GM23338 (cell line): ENCODE results near the gene TSEN2. TPM values are rescaled to one million over a fixed set of nuclear protein-coding genes. Genes with fewer than 3 reads are reported as not detected.

ENCODE experiments used
- ATAC-seq: fragments of 200-7000 bp; cut with Tn5 transposase; 3 replicates; pipeline ENCODE4 v1.9.1; 2020
- DNase-seq: peaks from one replicate; pipeline ENCODE4 v3.0.0-alpha.2; 2015; ENCODE audit warnings: low spot score
- H2AFZ ChIP-seq: fragments of 200-600 bp; sonication (generic); 2 replicates; pipeline ENCODE4 v1.8.0; 2016; ENCODE audit warnings: antibody characterized with exemption, mild to moderate bottlenecking, moderate library complexity
- H3F3A ChIP-seq: fragments of 200-600 bp; sonication (generic); replicated peaks from 2 replicates; pipeline ENCODE4 v1.8.0; 2017; ENCODE audit warnings: antibody characterized with exemption, mixed run types, low read depth
- H3K27ac ChIP-seq: fragments of 200-600 bp; sonication (generic); 2 replicates; pipeline ENCODE4 v1.6.1; 2016; ENCODE audit warnings: low read depth
- H3K27me3 ChIP-seq: fragments of 200-600 bp; sonication (generic); 2 replicates; pipeline ENCODE4 v1.8.0; 2016; ENCODE audit warnings: mild to moderate bottlenecking, mixed run types, moderate library complexity; ENCODE audit not compliant: insufficient read depth
- H3K36me3 ChIP-seq: fragments of 200-600 bp; sonication (generic); 2 replicates; pipeline ENCODE4 v1.8.0; 2016; ENCODE audit warnings: mild to moderate bottlenecking; ENCODE audit not compliant: insufficient read depth
- H3K4me1 ChIP-seq: fragments of 200-600 bp; sonication (generic); 2 replicates; pipeline ENCODE4 v1.8.0; 2016; ENCODE audit warnings: mild to moderate bottlenecking, moderate library complexity; ENCODE audit not compliant: insufficient read depth
- H3K4me2 ChIP-seq: fragments of 200-600 bp; sonication (generic); 2 replicates; pipeline ENCODE4 v1.7.1; 2017; ENCODE audit warnings: mixed run types
- H3K4me3 ChIP-seq: fragments of 200-600 bp; sonication (generic); 2 replicates; pipeline ENCODE4 v1.6.1; 2016; ENCODE audit warnings: mixed run types
- H3K79me2 ChIP-seq: fragments of 200-600 bp; sonication (generic); replicated peaks from 2 replicates; pipeline ENCODE4 v1.8.0; 2017; ENCODE audit warnings: mild to moderate bottlenecking; ENCODE audit not compliant: insufficient read depth
- H3K9me2 ChIP-seq: fragments of 200-600 bp; sonication (generic); 2 replicates; pipeline ENCODE4 v1.8.0; 2017; ENCODE audit not compliant: insufficient read depth
- H4K20me1 ChIP-seq: fragments of 200-600 bp; sonication (generic); replicated peaks from 2 replicates; pipeline ENCODE4 v1.8.0; 2017; ENCODE audit warnings: mild to moderate bottlenecking; ENCODE audit not compliant: insufficient read depth
- H3K27ac Mint-ChIP-seq: 2 replicates; pipeline ENCODE4 v1.8.0; 2020; ENCODE audit warnings: inconsistent platforms, mild to moderate bottlenecking, moderate library complexity, mixed read lengths
- H3K27me3 Mint-ChIP-seq: 3 replicates; pipeline ENCODE4 v1.8.0; 2022; ENCODE audit warnings: low read depth, mild to moderate bottlenecking, moderate library complexity, mixed read lengths, inconsistent platforms; ENCODE audit not compliant: insufficient read depth, poor library complexity
- H3K36me3 Mint-ChIP-seq: 3 replicates; pipeline ENCODE4 v1.8.0; 2021; ENCODE audit warnings: low read depth, mild to moderate bottlenecking, inconsistent platforms, moderate library complexity, mixed read lengths
- H3K4me1 Mint-ChIP-seq: 3 replicates; pipeline ENCODE4 v1.8.0; 2020; ENCODE audit warnings: mild to moderate bottlenecking, inconsistent platforms, mixed read lengths
- H3K4me3 Mint-ChIP-seq: 3 replicates; pipeline ENCODE4 v1.8.0; 2021; ENCODE audit warnings: moderate library complexity, mild to moderate bottlenecking, inconsistent platforms, mixed read lengths
- H3K9me3 Mint-ChIP-seq: 3 replicates; pipeline ENCODE4 v1.8.0; 2020; ENCODE audit warnings: moderate library complexity, mild to moderate bottlenecking, inconsistent platforms, mixed read lengths
- CREB1 ChIP-seq: fragments of 250-450 bp; sonication (Bioruptor Pico); IDR thresholded peaks from 2 replicates; pipeline ENCODE4 v1.5.0; 2020; ENCODE audit warnings: low read depth, mild to moderate bottlenecking, moderate library complexity
- ETS1 ChIP-seq: IDR thresholded peaks from 2 replicates; pipeline ENCODE4 v1.6.1; 2016; ENCODE audit warnings: antibody characterized with exemption
- EZH2 ChIP-seq: fragments of 200-600 bp; sonication (generic); IDR thresholded peaks from one replicate; pipeline ENCODE4 v1.8.0; 2017; ENCODE audit warnings: antibody characterized with exemption, mild to moderate bottlenecking, low read depth; ENCODE audit not compliant: unreplicated experiment
- EZH2phosphoT487 ChIP-seq: fragments of 200-600 bp; sonication (generic); IDR thresholded peaks from one replicate; pipeline ENCODE4 v1.8.1; 2018; ENCODE audit warnings: antibody characterized with exemption; ENCODE audit not compliant: unreplicated experiment
- NANOG ChIP-seq: IDR thresholded peaks from 2 replicates; pipeline ENCODE4 v1.6.1; 2016; ENCODE audit warnings: antibody characterized with exemption, borderline replicate concordance
- REST ChIP-seq: IDR thresholded peaks from one replicate; pipeline ENCODE4 v1.6.1; 2018; ENCODE audit warnings: antibody characterized with exemption; ENCODE audit not compliant: unreplicated experiment
- STAT1 ChIP-seq: IDR thresholded peaks from one replicate; pipeline ENCODE4 v1.6.1; 2016; ENCODE audit warnings: antibody characterized with exemption; ENCODE audit not compliant: unreplicated experiment
- ZNF114 ChIP-seq: fragments of 250-450 bp; sonication (Bioruptor Pico); IDR thresholded peaks from 2 replicates; pipeline ENCODE4 v1.5.0; 2020; ENCODE audit warnings: mild to moderate bottlenecking, moderate library complexity
- ZNF331 ChIP-seq: fragments of 250-450 bp; sonication (Bioruptor Pico); IDR thresholded peaks from 2 replicates; pipeline ENCODE4 v1.5.0; 2020; ENCODE audit warnings: low read depth, mild to moderate bottlenecking, moderate library complexity
- polyA plus RNA-seq: library from polyadenylated mRNA; unstranded; fragments of >200 nt; fragmentation: Nextera tagmentation; extraction: Ambion mirVana; gene quantifications from 2 replicates; pipeline ENCODE4 v1.2.1, GENCODE V29; 2016
- total RNA-seq: library from RNA; depleted of rRNA; stranded (reverse); fragments of >200 nt; shearing (Covaris generic); gene quantifications from 2 replicates; pipeline ENCODE4 v1.2.3, GENCODE V29; 2014
- TF ChIP-seq, protein P1 (sequence below): fragments of 250-450 bp; sonication (Bioruptor Pico); IDR thresholded peaks from 2 replicates; pipeline ENCODE4 v1.5.0; 2020; ENCODE audit warnings: mild to moderate bottlenecking, moderate library complexity

Gene TSEN2
- total and polyA plus RNA-seq, 2 experiments from 2014 or later = 27.7 to 30.0 TPM

GRCh38 chr3:12487336-12487735, 3.1 kb downstream of the TSEN2 start:
- H3K9me3 Mint-ChIP-seq = no peaks in the 10 kb centered on the region
- H3K27ac Mint-ChIP-seq = no peak overlapping the region
- Histone ChIP-seq H3K4me2 (no peak overlapping the region), H3K9me2 (no peaks in the 10 kb centered on the region), H3F3A (no peaks in the 10 kb centered on the region), H3K27me3 (no peaks in the 10 kb centered on the region), H3K4me1 (peaks cover 14% of the 10 kb centered on the region), H3K36me3 (peaks cover 20% of the 10 kb centered on the region; the same call in 1 of the 2 replicates), H3K79me2 (peaks cover 39% of the 10 kb centered on the region), H4K20me1 (peaks cover 8% of the 10 kb centered on the region; the same call in 1 of the 2 replicates), H3K27ac (no peak overlapping the region), H2AFZ (no peak overlapping the region), H3K4me3 (no peak overlapping the region)
- no peak for TF ChIP-seq CREB1
- TF ChIP-seq NANOG = no peak
- no peak for TF ChIP-seq EZH2phosphoT487
- peaks cover 26% of the 10 kb centered on the region for H3K36me3 Mint-ChIP-seq
- peaks cover 10% of the 10 kb centered on the region for H3K27me3 Mint-ChIP-seq
- ATAC-seq (no peak), DNase-seq (no peak)
- H3K4me1 Mint-ChIP-seq = peaks cover 23% of the 10 kb centered on the region
- no peak overlapping the region for H3K4me3 Mint-ChIP-seq

- no peaks in the 10 kb centered on the region for H3K27me3 ChIP-seq
- Mint-ChIP-seq H3K27ac (no peak overlapping the region), H3K36me3 (peaks cover 27% of the 10 kb centered on the region), H3K9me3 (no peaks in the 10 kb centered on the region), H3K4me3 (no peak overlapping the region), H3K27me3 (peaks cover 10% of the 10 kb centered on the region), H3K4me1 (peaks cover 23% of the 10 kb centered on the region)
- no peak overlapping the region for H3K4me3 ChIP-seq
- H2AFZ ChIP-seq = no peak overlapping the region
- H3K79me2 ChIP-seq = peaks cover 39% of the 10 kb centered on the region
- ATAC-seq (no peak), DNase-seq (no peak)
- peaks cover 14% of the 10 kb centered on the region for H3K4me1 ChIP-seq
- H3F3A ChIP-seq = no peaks in the 10 kb centered on the region
- H3K27ac ChIP-seq = no peak overlapping the region
- peaks cover 8% of the 10 kb centered on the region; the same call in 1 of the 2 replicates for H4K20me1 ChIP-seq
- peaks cover 25% of the 10 kb centered on the region; the same call in 1 of the 2 replicates for H3K36me3 ChIP-seq
- H3K9me2 ChIP-seq = no peaks in the 10 kb centered on the region
- no peak overlapping the region for H3K4me2 ChIP-seq
- TF ChIP-seq ZNF114 = no peak
- TF ChIP-seq, protein P1, sequence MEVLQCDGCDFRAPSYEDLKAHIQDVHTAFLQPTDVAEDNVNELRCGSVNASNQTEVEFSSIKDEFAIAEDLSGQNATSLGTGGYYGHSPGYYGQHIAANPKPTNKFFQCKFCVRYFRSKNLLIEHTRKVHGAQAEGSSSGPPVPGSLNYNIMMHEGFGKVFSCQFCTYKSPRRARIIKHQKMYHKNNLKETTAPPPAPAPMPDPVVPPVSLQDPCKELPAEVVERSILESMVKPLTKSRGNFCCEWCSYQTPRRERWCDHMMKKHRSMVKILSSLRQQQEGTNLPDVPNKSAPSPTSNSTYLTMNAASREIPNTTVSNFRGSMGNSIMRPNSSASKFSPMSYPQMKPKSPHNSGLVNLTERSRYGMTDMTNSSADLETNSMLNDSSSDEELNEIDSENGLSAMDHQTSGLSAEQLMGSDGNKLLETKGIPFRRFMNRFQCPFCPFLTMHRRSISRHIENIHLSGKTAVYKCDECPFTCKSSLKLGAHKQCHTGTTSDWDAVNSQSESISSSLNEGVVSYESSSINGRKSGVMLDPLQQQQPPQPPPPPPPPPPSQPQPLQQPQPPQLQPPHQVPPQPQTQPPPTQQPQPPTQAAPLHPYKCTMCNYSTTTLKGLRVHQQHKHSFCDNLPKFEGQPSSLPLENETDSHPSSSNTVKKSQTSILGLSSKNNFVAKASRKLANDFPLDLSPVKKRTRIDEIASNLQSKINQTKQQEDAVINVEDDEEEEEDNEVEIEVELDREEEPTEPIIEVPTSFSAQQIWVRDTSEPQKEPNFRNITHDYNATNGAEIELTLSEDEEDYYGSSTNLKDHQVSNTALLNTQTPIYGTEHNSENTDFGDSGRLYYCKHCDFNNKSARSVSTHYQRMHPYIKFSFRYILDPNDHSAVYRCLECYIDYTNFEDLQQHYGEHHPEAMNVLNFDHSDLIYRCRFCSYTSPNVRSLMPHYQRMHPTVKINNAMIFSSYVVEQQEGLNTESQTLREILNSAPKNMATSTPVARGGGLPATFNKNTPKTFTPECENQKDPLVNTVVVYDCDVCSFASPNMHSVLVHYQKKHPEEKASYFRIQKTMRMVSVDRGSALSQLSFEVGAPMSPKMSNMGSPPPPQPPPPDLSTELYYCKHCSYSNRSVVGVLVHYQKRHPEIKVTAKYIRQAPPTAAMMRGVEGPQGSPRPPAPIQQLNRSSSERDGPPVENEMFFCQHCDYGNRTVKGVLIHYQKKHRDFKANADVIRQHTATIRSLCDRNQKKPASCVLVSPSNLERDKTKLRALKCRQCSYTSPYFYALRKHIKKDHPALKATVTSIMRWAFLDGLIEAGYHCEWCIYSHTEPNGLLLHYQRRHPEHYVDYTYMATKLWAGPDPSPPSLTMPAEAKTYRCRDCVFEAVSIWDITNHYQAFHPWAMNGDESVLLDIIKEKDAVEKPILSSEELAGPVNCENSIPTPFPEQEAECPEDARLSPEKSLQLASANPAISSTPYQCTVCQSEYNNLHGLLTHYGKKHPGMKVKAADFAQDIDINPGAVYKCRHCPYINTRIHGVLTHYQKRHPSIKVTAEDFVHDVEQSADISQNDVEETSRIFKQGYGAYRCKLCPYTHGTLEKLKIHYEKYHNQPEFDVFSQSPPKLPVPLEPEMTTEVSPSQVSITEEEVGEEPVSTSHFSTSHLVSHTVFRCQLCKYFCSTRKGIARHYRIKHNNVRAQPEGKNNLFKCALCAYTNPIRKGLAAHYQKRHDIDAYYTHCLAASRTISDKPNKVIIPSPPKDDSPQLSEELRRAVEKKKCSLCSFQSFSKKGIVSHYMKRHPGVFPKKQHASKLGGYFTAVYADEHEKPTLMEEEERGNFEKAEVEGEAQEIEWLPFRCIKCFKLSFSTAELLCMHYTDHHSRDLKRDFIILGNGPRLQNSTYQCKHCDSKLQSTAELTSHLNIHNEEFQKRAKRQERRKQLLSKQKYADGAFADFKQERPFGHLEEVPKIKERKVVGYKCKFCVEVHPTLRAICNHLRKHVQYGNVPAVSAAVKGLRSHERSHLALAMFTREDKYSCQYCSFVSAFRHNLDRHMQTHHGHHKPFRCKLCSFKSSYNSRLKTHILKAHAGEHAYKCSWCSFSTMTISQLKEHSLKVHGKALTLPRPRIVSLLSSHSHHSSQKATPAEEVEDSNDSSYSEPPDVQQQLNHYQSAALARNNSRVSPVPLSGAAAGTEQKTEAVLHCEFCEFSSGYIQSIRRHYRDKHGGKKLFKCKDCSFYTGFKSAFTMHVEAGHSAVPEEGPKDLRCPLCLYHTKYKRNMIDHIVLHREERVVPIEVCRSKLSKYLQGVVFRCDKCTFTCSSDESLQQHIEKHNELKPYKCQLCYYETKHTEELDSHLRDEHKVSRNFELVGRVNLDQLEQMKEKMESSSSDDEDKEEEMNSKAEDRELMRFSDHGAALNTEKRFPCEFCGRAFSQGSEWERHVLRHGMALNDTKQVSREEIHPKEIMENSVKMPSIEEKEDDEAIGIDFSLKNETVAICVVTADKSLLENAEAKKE (CRISPR knock-in tag) = no peak
- no peak for TF ChIP-seq ZNF331 (CRISPR knock-in tag)
- no peak for TF ChIP-seq ETS1
- TF ChIP-seq CREB1 = no peak
- TF ChIP-seq REST = no peak
- no peak for TF ChIP-seq NANOG
- no peak for TF ChIP-seq EZH2
- no peak for TF ChIP-seq STAT1
- no peak for TF ChIP-seq EZH2phosphoT487
These were observed 3.5 kb downstream of the TSEN2 start for GRCh38 chr3:12487786-12488185.
